ENCODE data around the gene UBR4. TPM values are rescaled to one million over a fixed set of nuclear protein-coding genes. Genes with fewer than 3 reads are reported as not detected.

UBR4 gene
- total RNA-seq, 1 donor from 2014 or later: 223 TPM

GRCh38 chr1:19070891-19071621 lies 139.0 kb downstream of the UBR4 start:
- no peak for TF ChIP-seq CTCF (IDR thresholded peaks at IDR 0.05; ENCODE audit: unreplicated experiment)
- DNase-seq (ENCODE audit: low spot score): no peak
- Mint-ChIP-seq H3K4me1 (ENCODE audit: unreplicated experiment) (no peaks in the 10 kb centered on the region), H3K27ac (ENCODE audit: unreplicated experiment) (peak overlapping the region; percentile 57), H3K9me3 (ENCODE audit: unreplicated experiment) (no peaks in the 10 kb centered on the region), H3K4me3 (ENCODE audit: unreplicated experiment) (no peak overlapping the region), H3K36me3 (ENCODE audit: low read depth, unreplicated experiment) (peaks cover 29% of the 10 kb centered on the region), H3K27me3 (ENCODE audit: unreplicated experiment) (peaks cover 17% of the 10 kb centered on the region)

- no peak for DNase-seq (ENCODE audit: low spot score)
- no peak for TF ChIP-seq CTCF (IDR thresholded peaks at IDR 0.05; ENCODE audit: unreplicated experiment)
- Mint-ChIP-seq H3K27ac (ENCODE audit: unreplicated experiment) (no peak overlapping the region), H3K4me3 (ENCODE audit: unreplicated experiment) (no peak overlapping the region), H3K36me3 (ENCODE audit: low read depth, unreplicated experiment) (peaks cover 21% of the 10 kb centered on the region), H3K4me1 (ENCODE audit: unreplicated experiment) (no peaks in the 10 kb centered on the region), H3K9me3 (ENCODE audit: unreplicated experiment) (no peaks in the 10 kb centered on the region), H3K27me3 (ENCODE audit: unreplicated experiment) (peaks cover 14% of the 10 kb centered on the region)
Measured at GRCh38 chr1:19070197-19070651, 139.8 kb downstream of the UBR4 start.

GRCh38 chr1:19068639-19069276 lies 141.3 kb downstream of the UBR4 start:
- Mint-ChIP-seq H3K9me3 (ENCODE audit: unreplicated experiment) (no peaks in the 10 kb centered on the region), H3K27ac (ENCODE audit: unreplicated experiment) (no peak overlapping the region), H3K36me3 (ENCODE audit: low read depth, unreplicated experiment) (peaks cover 8% of the 10 kb centered on the region), H3K4me1 (ENCODE audit: unreplicated experiment) (no peaks in the 10 kb centered on the region), H3K4me3 (ENCODE audit: unreplicated experiment) (no peak overlapping the region), H3K27me3 (ENCODE audit: unreplicated experiment) (peaks cover 14% of the 10 kb centered on the region)
- TF ChIP-seq CTCF (IDR thresholded peaks at IDR 0.05; ENCODE audit: unreplicated experiment): no peak
- no peak for DNase-seq (ENCODE audit: low spot score)

- no peak overlapping the region for H3K27ac Mint-ChIP-seq (ENCODE audit: unreplicated experiment)
- peaks cover 13% of the 10 kb centered on the region for H3K27me3 Mint-ChIP-seq (ENCODE audit: unreplicated experiment)
- no peaks in the 10 kb centered on the region for H3K9me3 Mint-ChIP-seq (ENCODE audit: unreplicated experiment)
- no peak overlapping the region for H3K4me3 Mint-ChIP-seq (ENCODE audit: unreplicated experiment)
- no peaks in the 10 kb centered on the region for H3K4me1 Mint-ChIP-seq (ENCODE audit: unreplicated experiment)
- peaks cover 6% of the 10 kb centered on the region for H3K36me3 Mint-ChIP-seq (ENCODE audit: low read depth, unreplicated experiment)
- no peak for DNase-seq (ENCODE audit: low spot score)
- no peak for TF ChIP-seq CTCF (IDR thresholded peaks at IDR 0.05; ENCODE audit: unreplicated experiment)
Measured at GRCh38 chr1:19067912-19068638, 142.0 kb downstream of the UBR4 start.

Measured in endothelial cell (in vitro differentiated cells).